Measurements from ENCODE around the gene ACAP3.

Gene ACAP3

DNA sequence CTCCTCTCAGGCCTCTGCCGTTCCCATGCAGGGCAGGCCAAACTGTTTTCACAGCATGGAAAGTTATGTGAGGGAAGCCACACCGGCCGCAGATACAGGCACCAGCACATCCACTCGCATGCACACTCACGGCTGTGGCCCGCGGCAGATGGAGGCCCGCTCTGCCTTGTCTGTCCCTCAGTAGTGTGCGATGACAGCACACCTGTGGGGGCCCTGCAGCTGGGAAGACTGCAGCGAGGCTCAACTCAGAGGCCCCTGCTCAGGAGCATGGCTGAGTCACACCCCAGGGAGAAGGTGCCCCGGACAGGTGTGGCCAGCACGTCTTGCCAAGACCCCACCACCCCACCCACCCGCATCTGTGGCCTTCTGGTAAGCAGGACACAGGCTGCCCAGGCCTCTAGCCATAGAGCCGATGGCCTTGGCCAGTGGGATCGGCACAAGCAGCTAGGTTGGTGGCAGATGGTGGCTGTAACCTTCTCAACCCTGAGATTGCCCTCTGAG is 32.7 kb downstream of the ACAP3 start:
- TF ChIP-seq GATA2 (IDR thresholded peaks at IDR 0.05; ENCODE audit: low read depth, low read length): no peak
- no peak for TF ChIP-seq GATA3 (IDR thresholded peaks at IDR 0.05; ENCODE audit: low read depth, low read length)

GRCh38 chr1:1274299-1274930 is 33.3 kb downstream of the ACAP3 start:
- TF ChIP-seq GATA2 (IDR thresholded peaks at IDR 0.05; ENCODE audit: low read depth, low read length) (no peak), GATA3 (IDR thresholded peaks at IDR 0.05; ENCODE audit: low read depth, low read length) (no peak)

- TF ChIP-seq GATA2 (IDR thresholded peaks at IDR 0.05; ENCODE audit: low read depth, low read length) (no peak), GATA3 (IDR thresholded peaks at IDR 0.05; ENCODE audit: low read depth, low read length) (no peak)
Measured at GRCh38 chr1:1273512-1274298, 34.0 kb downstream of the ACAP3 start, which contains the start of gene UBE2J2. TSS of gene UBE2J2 (minus strand) at chr1:1273854. CDS start at chr1:1267992, 5,862 bp downstream.

DNA sequence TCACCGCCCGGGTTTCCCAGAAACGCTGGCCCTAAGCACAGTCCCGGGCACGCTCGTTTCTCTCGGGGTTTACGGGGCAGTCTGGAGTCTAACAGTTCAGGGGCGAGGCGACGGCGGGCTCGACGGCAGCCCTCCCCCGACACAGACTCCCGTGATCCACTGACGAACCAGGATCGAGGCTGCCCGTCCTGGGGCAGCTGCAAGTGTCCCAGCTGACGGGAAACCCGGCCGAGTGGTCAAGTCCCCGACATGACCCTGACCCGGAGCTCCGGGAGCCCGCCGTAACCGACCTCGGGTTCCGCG is 34.6 kb downstream of the ACAP3 start:
- TF ChIP-seq GATA2 (IDR thresholded peaks at IDR 0.05; ENCODE audit: low read depth, low read length) (no peak), GATA3 (IDR thresholded peaks at IDR 0.05; ENCODE audit: low read depth, low read length) (no peak)

GRCh38 chr1:1272341-1273208 is 35.2 kb downstream of the ACAP3 start:
- no peak for TF ChIP-seq GATA2 (IDR thresholded peaks at IDR 0.05; ENCODE audit: low read depth, low read length)
- TF ChIP-seq GATA3 (IDR thresholded peaks at IDR 0.05; ENCODE audit: low read depth, low read length): no peak

- TF ChIP-seq GATA2 (IDR thresholded peaks at IDR 0.05; ENCODE audit: low read depth, low read length) (no peak), GATA3 (IDR thresholded peaks at IDR 0.05; ENCODE audit: low read depth, low read length) (no peak)
Measured at GRCh38 chr1:1270813-1271212, 36.9 kb downstream of the ACAP3 start.

GRCh38 chr1:1268284-1268682 is 39.4 kb downstream of the ACAP3 start:
- no peak for TF ChIP-seq GATA3 (IDR thresholded peaks at IDR 0.05; ENCODE audit: low read depth, low read length)
- TF ChIP-seq GATA2 (IDR thresholded peaks at IDR 0.05; ENCODE audit: low read depth, low read length): no peak

DNA sequence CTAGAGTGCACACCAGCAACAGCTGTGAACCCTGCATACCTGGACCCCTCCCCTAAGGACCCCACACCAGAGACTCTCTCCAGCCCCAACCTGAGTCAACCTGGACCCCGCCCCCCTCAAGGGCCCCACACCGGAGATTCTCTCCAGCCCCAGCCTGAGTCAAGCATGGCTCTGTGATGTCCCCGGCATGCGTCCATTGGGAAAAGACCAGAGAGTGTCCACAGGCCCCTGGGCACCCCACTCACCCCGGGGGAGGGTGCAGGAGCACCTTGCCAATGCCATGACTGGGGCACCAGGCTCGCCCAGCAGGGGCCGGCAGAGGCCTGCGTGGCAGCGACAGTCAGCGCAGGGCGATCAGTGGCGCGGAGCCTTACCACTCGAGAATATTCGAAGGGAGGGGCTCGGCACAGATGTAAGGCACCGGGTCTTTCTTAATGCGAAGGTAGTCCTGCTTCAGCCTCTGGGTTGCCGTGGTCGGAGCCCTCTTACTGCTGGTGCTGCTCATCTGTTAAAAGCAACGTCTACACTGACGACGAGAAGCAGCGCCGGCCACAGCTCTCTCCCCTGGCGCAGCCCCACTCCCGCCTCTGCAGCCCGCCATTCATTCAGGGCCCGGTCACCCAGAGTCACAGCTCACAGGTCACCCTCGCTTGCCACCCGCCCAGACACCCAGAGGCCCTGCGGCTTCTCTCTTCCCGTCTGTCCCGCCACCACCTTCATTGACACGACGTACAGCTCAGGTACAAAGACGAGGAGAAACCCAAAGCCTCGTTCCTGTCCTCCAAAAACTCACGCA is 40.0 kb downstream of the ACAP3 start:
- TF ChIP-seq GATA2 (IDR thresholded peaks at IDR 0.05; ENCODE audit: low read depth, low read length) (no peak), GATA3 (IDR thresholded peaks at IDR 0.05; ENCODE audit: low read depth, low read length) (no peak)

GRCh38 chr1:1264868-1265272 is 42.9 kb downstream of the ACAP3 start:
- TF ChIP-seq GATA2 (IDR thresholded peaks at IDR 0.05; ENCODE audit: low read depth, low read length): no peak
- TF ChIP-seq GATA3 (IDR thresholded peaks at IDR 0.05; ENCODE audit: low read depth, low read length): no peak

GRCh38 chr1:1264026-1264425 is 43.7 kb downstream of the ACAP3 start:
- TF ChIP-seq GATA2 (IDR thresholded peaks at IDR 0.05; ENCODE audit: low read depth, low read length) (no peak), GATA3 (IDR thresholded peaks at IDR 0.05; ENCODE audit: low read depth, low read length) (no peak)

GRCh38 chr1:1262758-1263157 is 45.0 kb downstream of the ACAP3 start:
- TF ChIP-seq GATA3 (IDR thresholded peaks at IDR 0.05; ENCODE audit: low read depth, low read length) (no peak), GATA2 (IDR thresholded peaks at IDR 0.05; ENCODE audit: low read depth, low read length) (no peak)

GRCh38 chr1:1262071-1262470 is 45.7 kb downstream of the ACAP3 start:
- TF ChIP-seq GATA2 (IDR thresholded peaks at IDR 0.05; ENCODE audit: low read depth, low read length) (no peak), GATA3 (IDR thresholded peaks at IDR 0.05; ENCODE audit: low read depth, low read length) (no peak)

- TF ChIP-seq GATA2 (IDR thresholded peaks at IDR 0.05; ENCODE audit: low read depth, low read length) (no peak), GATA3 (IDR thresholded peaks at IDR 0.05; ENCODE audit: low read depth, low read length) (no peak)
Measured at GRCh38 chr1:1260843-1261560, 46.7 kb downstream of the ACAP3 start.
